IMR-90 (cell line): Measurements from ENCODE around the gene GRM8. TPM values are rescaled to one million over a fixed set of nuclear protein-coding genes. Genes with fewer than 3 reads are reported as not detected.

Experiments used
- ATAC-seq: fragments of 200-7000 bp; cut with Tn5 transposase; 2 replicates; pipeline ENCODE4 v1.9.1; 2020; ENCODE audit warnings: low read depth, mild to moderate bottlenecking, moderate library complexity
- BruUV-seq: library from RNA; stranded (reverse); fragments of 400-500 nt; replicated peaks from 2 replicates; lab custom pipeline; 2021; lab: Mats Ljungman, UMichigan
- CTCF ChIA-PET: fragments of 300-600 bp; formaldehyde crosslinking; extraction: SDS; loops from one replicate; lab custom pipeline; 2021; ENCODE audit warnings: antibody characterized with exemption; lab: Yijun Ruan, JAX
- POLR2A ChIA-PET: fragments of 300-600 bp; sonication (Branson Sonifier 250); formaldehyde crosslinking; loops from one replicate; lab custom pipeline; 2022; ENCODE audit warnings: antibody characterized with exemption; ENCODE audit not compliant: unreplicated experiment; lab: Charles Lee
- DNase-seq: peaks from one replicate; pipeline ENCODE4 v3.0.0; 2013
- H2AFZ ChIP-seq: replicated peaks from 2 replicates; pipeline ENCODE3; 2013; ENCODE audit warnings: low read length, mild to moderate bottlenecking; ENCODE audit not compliant: poor library complexity
- H2AK5ac ChIP-seq: 2 replicates; pipeline ENCODE4 v1.6.1; 2013; ENCODE audit warnings: low read depth, low read length, inconsistent platforms
- H2AK9ac ChIP-seq: replicated peaks from 2 replicates; pipeline ENCODE3; 2013; ENCODE audit warnings: mild to moderate bottlenecking, low read depth, low read length, moderate library complexity; ENCODE audit not compliant: poor library complexity
- H2BK120ac ChIP-seq: 2 replicates; pipeline ENCODE4 v1.6.1; 2013; ENCODE audit warnings: low read depth, low read length, inconsistent platforms
- H2BK15ac ChIP-seq: 3 replicates; pipeline ENCODE4 v1.6.1; 2013; ENCODE audit warnings: low read depth, low read length, inconsistent platforms
- H2BK20ac ChIP-seq: 2 replicates; pipeline ENCODE4 v1.6.1; 2013; ENCODE audit warnings: low read depth, mild to moderate bottlenecking, inconsistent platforms, low read length, moderate library complexity
- H2BK5ac ChIP-seq: 2 replicates; pipeline ENCODE4 v1.6.1; 2013; ENCODE audit warnings: mild to moderate bottlenecking, low read depth, low read length, inconsistent platforms; ENCODE audit not compliant: poor library complexity, severe bottlenecking
- H3K14ac ChIP-seq: replicated peaks from 2 replicates; pipeline ENCODE4 v1.6.1; 2013; ENCODE audit warnings: low read depth, low read length, inconsistent platforms
- H3K18ac ChIP-seq: 2 replicates; pipeline ENCODE4 v1.6.1; 2013; ENCODE audit warnings: low read depth, low read length, control low read depth
- H3K23ac ChIP-seq: 2 replicates; pipeline ENCODE4 v1.6.1; 2013; ENCODE audit warnings: low read depth, low read length, inconsistent platforms
- H3K27ac ChIP-seq: 2 replicates; pipeline ENCODE4 v1.5.1; 2013; ENCODE audit warnings: mild to moderate bottlenecking, control low read depth, low read length; ENCODE audit not compliant: insufficient read depth
- H3K27me3 ChIP-seq: 2 replicates; pipeline ENCODE4 v1.6.1; 2013; ENCODE audit warnings: low read length; ENCODE audit not compliant: control insufficient read depth, insufficient read depth
- H3K36me3 ChIP-seq: 2 replicates; pipeline ENCODE4 v1.6.1; 2013; ENCODE audit warnings: low read length, mixed read lengths; ENCODE audit not compliant: control insufficient read depth, insufficient read depth
- H3K4ac ChIP-seq: 2 replicates; pipeline ENCODE4 v1.6.1; 2013; ENCODE audit warnings: low read depth, low read length, inconsistent platforms
- H3K4me1 ChIP-seq: 2 replicates; pipeline ENCODE4 v1.6.1; 2013; ENCODE audit warnings: low read length, mixed read lengths; ENCODE audit not compliant: control insufficient read depth, insufficient read depth
- H3K4me2 ChIP-seq: 2 replicates; pipeline ENCODE4 v1.6.1; 2013; ENCODE audit warnings: low read depth, mild to moderate bottlenecking, control low read depth, low read length, moderate library complexity
- H3K4me3 ChIP-seq: 2 replicates; pipeline ENCODE4 v1.5.1; 2013; ENCODE audit warnings: low read depth, mild to moderate bottlenecking, control low read depth, low read length, moderate library complexity; ENCODE audit not compliant: insufficient read depth
- H3K56ac ChIP-seq: 2 replicates; pipeline ENCODE4 v1.6.1; 2013; ENCODE audit warnings: low read length, inconsistent platforms; ENCODE audit not compliant: insufficient read depth; ENCODE audit errors: extremely low read depth
- H3K79me1 ChIP-seq, 2 experiments: 2 replicates each; pipeline ENCODE4 v1.6.1; 2013; ENCODE audit warnings: low read length in 2 of 2, inconsistent platforms in 1 of 2, low read depth in 1 of 2
- H3K9ac ChIP-seq: 2 replicates; pipeline ENCODE4 v1.6.1; 2013; ENCODE audit warnings: low read depth, low read length, control low read depth
- H3K9me1 ChIP-seq: 2 replicates; pipeline ENCODE4 v1.6.1; 2013; ENCODE audit warnings: low read length, inconsistent platforms; ENCODE audit not compliant: insufficient read depth
- H3K9me3 ChIP-seq: 2 replicates; pipeline ENCODE4 v1.6.1; 2013; ENCODE audit warnings: low read length; ENCODE audit not compliant: control insufficient read depth, insufficient read depth
- H4K20me1 ChIP-seq: 2 replicates; pipeline ENCODE4 v1.6.1; 2013; ENCODE audit warnings: low read length, inconsistent platforms; ENCODE audit not compliant: insufficient read depth
- H4K5ac ChIP-seq: 2 replicates; pipeline ENCODE4 v1.6.1; 2013; ENCODE audit warnings: mild to moderate bottlenecking, low read depth, low read length, control low read depth
- H4K8ac ChIP-seq, 2 experiments: 2 replicates each; pipeline ENCODE4 v1.6.1; 2013; ENCODE audit warnings: low read depth in 2 of 2, low read length in 2 of 2, control low read depth in 1 of 2, inconsistent platforms in 1 of 2
- H4K91ac ChIP-seq: 2 replicates; pipeline ENCODE4 v1.6.1; 2013; ENCODE audit warnings: low read depth, low read length, inconsistent platforms; ENCODE audit not compliant: insufficient read depth
- CEBPB ChIP-seq: IDR thresholded peaks from 2 replicates; pipeline ENCODE4 v1.6.1; 2012; ENCODE audit warnings: low read depth, low read length, improper control_type of control experiment
- FOS ChIP-seq: fragments of 150-350 bp; IDR thresholded peaks from 2 replicates; pipeline ENCODE4 v1.6.1; 2016; ENCODE audit warnings: low read depth, low read length
- MAFK ChIP-seq: IDR thresholded peaks from 2 replicates; pipeline ENCODE4 v1.6.1; 2012; ENCODE audit warnings: low read depth, low read length, improper control_type of control experiment
- MAZ ChIP-seq: IDR thresholded peaks from 2 replicates; pipeline ENCODE4 v1.6.1; 2012; ENCODE audit warnings: low read depth, mild to moderate bottlenecking, low read length, improper control_type of control experiment, moderate library complexity, borderline replicate concordance
- MXI1 ChIP-seq: IDR thresholded peaks from 2 replicates; pipeline ENCODE4 v1.6.1; 2012; ENCODE audit warnings: low read depth, mild to moderate bottlenecking, low read length, moderate library complexity, borderline replicate concordance
- NFE2L2 ChIP-seq: fragments of 150-350 bp; IDR thresholded peaks from 2 replicates; pipeline ENCODE4 v1.6.1; 2016; ENCODE audit warnings: low read depth, mild to moderate bottlenecking, low read length
- POLR2A ChIP-seq: IDR thresholded peaks from 2 replicates; pipeline ENCODE4 v1.6.1; 2012; ENCODE audit warnings: mild to moderate bottlenecking, low read depth, low read length
- RCOR1 ChIP-seq: IDR thresholded peaks from 2 replicates; pipeline ENCODE4 v1.6.1; 2012; ENCODE audit warnings: mild to moderate bottlenecking, low read length, improper control_type of control experiment; ENCODE audit not compliant: insufficient replicate concordance
- RFX5 ChIP-seq: IDR thresholded peaks from 2 replicates; pipeline ENCODE4 v1.8.0; 2012; ENCODE audit warnings: low read depth, mild to moderate bottlenecking, low read length, moderate library complexity
- SMC3 ChIP-seq: fragments of 150-350 bp; IDR thresholded peaks from 2 replicates; pipeline ENCODE4 v1.6.1; 2016; ENCODE audit warnings: low read depth, mild to moderate bottlenecking, antibody characterized with exemption, low read length, moderate library complexity
- WGBS, 2 experiments: methylation state at CpG; one replicate each; pipeline versions ENCODE4 v1.1.5 to v1.1.7; 2013; ENCODE audit warnings: missing lambda C conversion rate in 2 of 2; ENCODE audit not compliant: insufficient read length in 1 of 2; ENCODE audit errors: extremely low coverage in 2 of 2; 5-methylcytosine and 5-hydroxymethylcytosine counted together
- dilution Hi-C: fragments of 300-500 bp; cut with HindIII; formaldehyde crosslinking; loops from one replicate; pipeline ENCODE4 v1.14.3; 2018; ENCODE audit warnings: low sequenced_read_pairs; ENCODE audit not compliant: unreplicated experiment
- in situ Hi-C: fragments of 300-500 bp; cut with MboI; formaldehyde crosslinking; loops from 3 replicates; pipeline ENCODE4 v1.14.3; 2019; ENCODE audit warnings: low sequenced_read_pairs, inconsistent platforms, mixed read lengths
- intact Hi-C: fragments of 100-400 bp; cut with micrococcal nuclease; formaldehyde crosslinking; loops from 2 replicates; pipeline ENCODE4 v1.10.0; 2022
- polyA plus RNA-seq, 3 experiments: library from polyadenylated mRNA; depleted of rRNA; stranded (reverse); fragments of >200 nt; gene quantifications; 2 replicates each; pipeline ENCODE4 v1.2.3, GENCODE V29; 2012; ENCODE audit warnings: low replicate concordance in 1 of 3
- total RNA-seq: library from RNA; depleted of rRNA; stranded (reverse); fragments of >200 nt; gene quantifications from 2 replicates; pipeline ENCODE4 v1.2.3, GENCODE V29; 2012
- TF ChIP-seq, protein P1 (sequence below): conservative IDR thresholded peaks from 2 replicates; pipeline ENCODE4 v1.5.1; 2012; ENCODE audit warnings: mild to moderate bottlenecking, low read depth, low read length, improper control_type of control experiment

The GRM8 gene
- total and polyA plus RNA-seq, 2 of the 4 experiments (the other 2 are of a cell fraction) = not detected

DNA sequence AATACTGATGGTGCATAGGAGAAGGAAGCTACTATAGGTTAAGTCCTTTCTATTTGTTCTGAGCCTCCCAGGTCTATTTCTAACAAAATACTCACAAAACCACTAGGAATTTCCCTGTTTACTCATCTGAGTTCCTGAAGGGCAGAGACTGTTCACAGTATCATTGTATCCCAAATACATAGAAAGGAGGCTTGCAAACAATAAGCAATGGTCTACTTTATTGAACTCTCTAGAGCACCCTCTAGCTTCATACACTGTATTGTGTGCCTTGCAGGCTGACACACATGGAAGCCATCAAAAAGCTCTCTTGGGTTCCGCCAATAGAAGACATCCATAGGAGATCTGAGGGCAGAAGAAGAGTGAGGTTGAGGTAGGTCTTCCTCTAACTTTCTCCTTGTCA lies 826.1 kb downstream of the GRM8 start:
- Histone ChIP-seq H4K8ac (no peak overlapping the region), H3K9me3 (peaks cover 1% of the 10 kb centered on the region; the same call in 1 of the 2 replicates), H3K36me3 (no peaks in the 10 kb centered on the region), H3K18ac (no peak overlapping the region), H3K14ac (no peak overlapping the region), H3K56ac (no peak overlapping the region), H4K20me1 (no peaks in the 10 kb centered on the region), H2BK20ac (no peak overlapping the region), H3K27ac (no peak overlapping the region), H3K23ac (no peak overlapping the region), H2BK120ac (no peak overlapping the region), H2AK9ac (no peak overlapping the region), H4K91ac (no peak overlapping the region), H3K4me3 (no peak overlapping the region), H2BK5ac (no peak overlapping the region), H2AFZ (no peak overlapping the region), H3K27me3 (no peaks in the 10 kb centered on the region), H3K4me1 (no peaks in the 10 kb centered on the region), H3K4ac (no peak overlapping the region), H3K79me1 (no peaks in the 10 kb centered on the region), H3K4me2 (no peak overlapping the region), H2BK15ac (no peak overlapping the region), H3K9ac (no peak overlapping the region), H3K9me1 (no peaks in the 10 kb centered on the region), H2AK5ac (no peak overlapping the region), H4K5ac (no peak overlapping the region)
- TF ChIP-seq RCOR1 (no peak), RFX5 (no peak), MXI1 (no peak), FOS (no peak), CEBPB (no peak), POLR2A (no peak), SMC3 (no peak), NFE2L2 (no peak), MAZ (no peak), MAFK (no peak)
- TF ChIP-seq, protein P1, sequence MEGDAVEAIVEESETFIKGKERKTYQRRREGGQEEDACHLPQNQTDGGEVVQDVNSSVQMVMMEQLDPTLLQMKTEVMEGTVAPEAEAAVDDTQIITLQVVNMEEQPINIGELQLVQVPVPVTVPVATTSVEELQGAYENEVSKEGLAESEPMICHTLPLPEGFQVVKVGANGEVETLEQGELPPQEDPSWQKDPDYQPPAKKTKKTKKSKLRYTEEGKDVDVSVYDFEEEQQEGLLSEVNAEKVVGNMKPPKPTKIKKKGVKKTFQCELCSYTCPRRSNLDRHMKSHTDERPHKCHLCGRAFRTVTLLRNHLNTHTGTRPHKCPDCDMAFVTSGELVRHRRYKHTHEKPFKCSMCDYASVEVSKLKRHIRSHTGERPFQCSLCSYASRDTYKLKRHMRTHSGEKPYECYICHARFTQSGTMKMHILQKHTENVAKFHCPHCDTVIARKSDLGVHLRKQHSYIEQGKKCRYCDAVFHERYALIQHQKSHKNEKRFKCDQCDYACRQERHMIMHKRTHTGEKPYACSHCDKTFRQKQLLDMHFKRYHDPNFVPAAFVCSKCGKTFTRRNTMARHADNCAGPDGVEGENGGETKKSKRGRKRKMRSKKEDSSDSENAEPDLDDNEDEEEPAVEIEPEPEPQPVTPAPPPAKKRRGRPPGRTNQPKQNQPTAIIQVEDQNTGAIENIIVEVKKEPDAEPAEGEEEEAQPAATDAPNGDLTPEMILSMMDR = no peak
- intact Hi-C loops = no loop called here
- ChIA-PET CTCF (interaction anchor here (0.6 kb wide), 1 partner anchor 423 kb away, joined by 3 read pairs; no protein-coding TSS in a partner anchor), POLR2A (no interaction called here)
- DNase-seq = no peak
- WGBS, 2 experiments = no CpG with 5 or more reads among the region's 1 CpG
- dilution Hi-C loops = no loop called here
- no peak for ATAC-seq
- in situ Hi-C loops = no loop called here
- BruUV-seq = no TSS peak
